Liver (tissue), 9 donors: ENCODE measurements around the gene PLEKHA5. TPM values are rescaled to one million over a fixed set of nuclear protein-coding genes. Genes with fewer than 3 reads are reported as not detected.

ENCODE experiments used
- DNase-seq: peaks from one replicate; pipeline ENCODE4 v3.0.0-alpha.2; 2017; ENCODE audit warnings: low spot score
- H3K27ac ChIP-seq, 2 donors: one replicate each; pipeline ENCODE4 v1.7.0; 2013; ENCODE audit warnings: inconsistent platforms in 2 of 2, low read length in 2 of 2, control low read depth in 1 of 2, low read depth in 1 of 2, mild to moderate bottlenecking in 1 of 2
- H3K27me3 ChIP-seq, 4 donors: one replicate each; pipeline versions ENCODE4 v1.6.1 to v1.7.0; 2013; ENCODE audit warnings: low read length in 3 of 4, inconsistent platforms in 1 of 4, mild to moderate bottlenecking in 1 of 4, moderate library complexity in 1 of 4; ENCODE audit not compliant: control insufficient read depth in 4 of 4, insufficient read depth in 4 of 4
- H3K36me3 ChIP-seq, 4 donors: one replicate each; pipeline versions ENCODE4 v1.6.1 to v1.7.0; 2013; ENCODE audit warnings: low read length in 3 of 4, mild to moderate bottlenecking in 3 of 4, low read depth in 1 of 4, moderate library complexity in 1 of 4; ENCODE audit not compliant: control insufficient read depth in 4 of 4, insufficient read depth in 3 of 4
- H3K4me1 ChIP-seq, 4 donors: one replicate each; pipeline versions ENCODE4 v1.6.1 to v1.7.0; 2013; ENCODE audit warnings: low read length in 3 of 4, mild to moderate bottlenecking in 3 of 4, moderate library complexity in 1 of 4; ENCODE audit not compliant: control insufficient read depth in 4 of 4, insufficient read depth in 4 of 4
- H3K4me3 ChIP-seq, 3 donors: one replicate each; pipeline versions ENCODE4 v1.6.1 to v1.7.0; 2013; ENCODE audit warnings: low read length in 3 of 3, control low read depth in 1 of 3, low read depth in 1 of 3, mild to moderate bottlenecking in 1 of 3
- H3K9ac ChIP-seq, 2 donors: one replicate each; pipeline ENCODE4 v1.7.0; 2013; ENCODE audit warnings: low read length in 2 of 2, mild to moderate bottlenecking in 2 of 2, moderate library complexity in 2 of 2, control low read depth in 1 of 2, low read depth in 1 of 2
- H3K9me3 ChIP-seq, 4 donors: one replicate each; pipeline versions ENCODE4 v1.6.1 to v1.7.0; 2013; ENCODE audit warnings: low read length in 3 of 4; ENCODE audit not compliant: control insufficient read depth in 4 of 4
- ATF3 ChIP-seq: IDR thresholded peaks from 2 replicates; pipeline ENCODE4 v1.6.1; 2016; ENCODE audit warnings: antibody characterized with exemption
- CTCF ChIP-seq: fragments of 150-350 bp; IDR thresholded peaks from 2 replicates; pipeline ENCODE4 v1.5.1; 2017; ENCODE audit warnings: improper control_type of control experiment, low read depth, low read length; ENCODE audit not compliant: missing input control
- FOXA1 ChIP-seq: IDR thresholded peaks from 2 replicates; pipeline ENCODE4 v1.6.1; 2016; ENCODE audit warnings: antibody characterized with exemption
- GABPA ChIP-seq, 2 donors: IDR thresholded peaks in 1 of 2; conservative IDR thresholded peaks in 1 of 2; 2 replicates each; pipeline ENCODE4 v1.6.1; 2016; ENCODE audit warnings: antibody characterized with exemption in 2 of 2, mild to moderate bottlenecking in 1 of 2, moderate library complexity in 1 of 2
- HNF4G ChIP-seq: IDR thresholded peaks from 2 replicates; pipeline ENCODE4 v1.6.1; 2016; ENCODE audit warnings: antibody characterized with exemption
- NR2F2 ChIP-seq: IDR thresholded peaks from 2 replicates; pipeline ENCODE4 v1.6.1; 2016; ENCODE audit warnings: antibody characterized with exemption
- RAD21 ChIP-seq, 2 donors: IDR thresholded peaks; 2 replicates each; pipeline ENCODE4 v1.6.1; 2016; ENCODE audit warnings: antibody characterized with exemption in 2 of 2, mild to moderate bottlenecking in 2 of 2
- REST ChIP-seq: IDR thresholded peaks from 2 replicates; pipeline ENCODE4 v1.6.1; 2016; ENCODE audit warnings: antibody characterized with exemption, mild to moderate bottlenecking
- SP1 ChIP-seq: IDR thresholded peaks from 2 replicates; pipeline ENCODE4 v1.6.1; 2018; ENCODE audit warnings: antibody characterized with exemption, mild to moderate bottlenecking
- TAF1 ChIP-seq: conservative IDR thresholded peaks from 2 replicates; pipeline ENCODE4 v1.6.1; 2016; ENCODE audit warnings: antibody characterized with exemption, mild to moderate bottlenecking
- YY1 ChIP-seq: IDR thresholded peaks from 2 replicates; pipeline ENCODE4 v1.6.1; 2016; ENCODE audit warnings: antibody characterized with exemption, mild to moderate bottlenecking
- ZBTB33 ChIP-seq: IDR thresholded peaks from 2 replicates; pipeline ENCODE4 v1.6.1; 2016; ENCODE audit warnings: antibody characterized with exemption
- WGBS: extraction: QIAGEN DNeasy Blood & Tissue Kit; methylation state at CpG from one replicate; pipeline ENCODE4 v1.1.7; 2013; 5-methylcytosine and 5-hydroxymethylcytosine counted together
- polyA plus RNA-seq, 2 donors: library from polyadenylated mRNA; stranded (reverse) in 1 of 2; unstranded in 1 of 2; fragments of 200-250 nt in 1 of 2; fragments of >200 nt in 1 of 2; fragmentation: Nextera tagmentation in 1 of 2; extraction: Ambion mirVana in 1 of 2; gene quantifications; one replicate each; pipeline versions ENCODE4 v1.2.1 to v1.2.3, GENCODE V29; 2013 to 2015
- total RNA-seq, 2 donors: library from RNA; depleted of rRNA; stranded (reverse); fragments of >200 nt; gene quantifications; one replicate each; pipeline ENCODE4 v1.2.3, GENCODE V29; 2014
- donor health status: healthy.
- donor health status: healthy.
- donor health status: healthy.
- donor health status: healthy.
- donor health status: healthy.

The PLEKHA5 gene
- total and polyA plus RNA-seq, 4 donors = 4.6 to 25.5 (median 16.8) TPM

GRCh38 chr12:19238540-19238939, 109.0 kb downstream of the PLEKHA5 start:
- WGBS = 87% methylated on average over 3 of the region's 3 CpGs

GRCh38 chr12:19239102-19239501, 109.6 kb downstream of the PLEKHA5 start:
- no peaks in the 10 kb centered on the region for H3K27me3 ChIP-seq
- H3K4me3 ChIP-seq = no peak overlapping the region
- WGBS = 74% methylated on average over 5 of the region's 5 CpGs
- no peak overlapping the region for H3K9ac ChIP-seq
- H3K27ac ChIP-seq = no peak overlapping the region
- no peaks in the 10 kb centered on the region for H3K36me3 ChIP-seq
- DNase-seq = no peak
- H3K9me3 ChIP-seq = no peaks in the 10 kb centered on the region
- TF ChIP-seq REST = no peak
- no peak for TF ChIP-seq YY1
- no peak for TF ChIP-seq NR2F2
- no peak for TF ChIP-seq RAD21 (IDR thresholded peaks at IDR 0.05)
- no peak for TF ChIP-seq CTCF
- no peak for TF ChIP-seq ATF3
- no peak for TF ChIP-seq FOXA1
- no peak for TF ChIP-seq ZBTB33
- peaks cover 0 to 16% (median 0%) of the 10 kb centered on the region in 4 donors for H3K4me1 ChIP-seq

More at GRCh38 chr12:19238540-19238939, 109.0 kb downstream of the PLEKHA5 start:
- DNase-seq = no peak
- Histone ChIP-seq H3K9ac (no peak overlapping the region), H3K36me3 (no peaks in the 10 kb centered on the region), H3K27me3 (no peaks in the 10 kb centered on the region), H3K4me3 (no peak overlapping the region), H3K4me1 (peaks cover 0 to 19% (median 2%) of the 10 kb centered on the region in 4 donors), H3K27ac (no peak overlapping the region), H3K9me3 (no peaks in the 10 kb centered on the region)
- TF ChIP-seq TAF1 = no peak
- no peak for TF ChIP-seq HNF4G
- TF ChIP-seq GABPA (IDR thresholded peaks at IDR 0.05 in 1 of 2, conservative IDR thresholded peaks at IDR 0.05 in 1 of 2) = no peak
- no peak for TF ChIP-seq SP1
- no peak for TF ChIP-seq ATF3
- no peak for TF ChIP-seq REST
